ENCODE measurements around the gene CALHM4.

The CALHM4 gene

DNA sequence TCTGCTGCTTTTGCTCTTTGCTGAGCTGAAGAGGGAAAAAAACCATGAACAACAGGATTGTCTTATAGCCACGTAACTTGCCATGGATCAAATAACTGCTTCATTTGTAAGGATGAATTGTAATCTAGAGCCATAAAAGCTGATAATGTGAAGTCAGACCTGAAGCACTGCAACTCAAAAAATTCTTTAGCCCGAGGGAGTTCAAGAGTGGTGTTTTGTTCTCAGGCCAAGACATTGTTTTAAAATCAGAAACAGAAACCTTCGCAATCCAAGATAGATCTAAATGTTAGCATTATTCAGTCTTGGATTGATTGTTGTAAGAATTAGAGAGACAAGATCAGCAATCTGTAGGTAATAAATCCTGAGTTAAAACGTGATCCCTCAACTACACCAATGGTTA, 7.9 kb upstream of the CALHM4 start, which contains the start of gene TRAPPC3L:
Gene TRAPPC3L (minus strand): TSS at position 34 of the 400 bp plus-strand sequence. CDS start 170 bp downstream, outside the sequence.
- no peak for DNase-seq (ENCODE audit: extremely low spot score)
- POLR2A ChIA-PET = interaction anchor here (1.0 kb wide), 1 partner anchor 25 kb away, joined by 3 read pairs; no protein-coding TSS in a partner anchor
- CTCF ChIA-PET = no interaction called here
- TF ChIP-seq FOXA1 (IDR thresholded peaks at IDR 0.05) (no peak), SUZ12 (IDR thresholded peaks at IDR 0.05) (no peak), ELF4 (IDR thresholded peaks at IDR 0.05) (no peak), TARDBP (IDR thresholded peaks at IDR 0.05) (no peak), L3MBTL2 (conservative IDR thresholded peaks at IDR 0.05) (no peak)

DNA sequence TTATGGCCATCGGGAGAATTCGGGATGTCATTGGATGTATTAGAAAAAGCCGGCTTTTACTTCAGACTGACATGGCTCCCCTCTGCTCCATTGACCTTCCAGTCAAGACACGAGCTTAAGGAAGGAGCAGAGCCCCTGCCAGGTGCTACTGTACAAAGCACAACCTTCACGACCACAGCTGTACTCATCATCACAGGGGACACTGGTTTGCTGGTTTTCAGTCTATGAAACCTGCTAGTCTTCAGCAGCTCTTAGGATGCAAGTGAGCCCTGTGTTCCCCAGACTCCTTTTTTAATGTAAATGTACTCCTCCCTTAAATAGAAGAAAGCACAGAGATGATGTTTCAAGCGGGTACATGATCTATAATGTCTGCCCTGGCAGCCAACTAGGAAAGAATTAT, 6.2 kb upstream of the CALHM4 start:
- CTCF ChIA-PET = no interaction called here
- no peak for DNase-seq (ENCODE audit: extremely low spot score)
- TF ChIP-seq ELF4 (IDR thresholded peaks at IDR 0.05) (no peak), SP1 (IDR thresholded peaks at IDR 0.05) (no peak), FOXK2 (IDR thresholded peaks at IDR 0.05) (no peak), FOXM1 (IDR thresholded peaks at IDR 0.05; ENCODE audit: borderline replicate concordance) (no peak), FOXA1 (IDR thresholded peaks at IDR 0.05) (no peak)
- POLR2A ChIA-PET = no interaction called here

DNA sequence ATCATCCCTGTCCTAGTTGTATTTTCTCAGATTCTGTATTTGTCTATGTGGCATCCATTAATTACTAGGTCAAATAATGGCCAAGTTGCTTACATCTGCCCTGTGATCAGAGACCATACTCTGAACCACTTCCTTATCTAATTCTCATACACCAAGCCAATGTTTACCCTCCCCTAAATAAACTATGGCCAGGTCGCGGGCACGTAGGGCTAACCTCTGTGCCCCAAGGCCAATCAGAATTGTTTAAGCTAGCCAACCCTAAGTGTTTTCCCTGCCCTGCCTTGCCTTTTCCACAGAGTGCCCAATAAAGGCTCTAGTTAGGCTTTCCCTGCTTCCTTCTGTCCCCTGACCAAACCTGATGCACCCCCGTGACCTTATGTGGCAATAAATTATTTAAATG, 2.8 kb upstream of the CALHM4 start:
- POLR2A ChIA-PET = no interaction called here
- no peak for DNase-seq (ENCODE audit: extremely low spot score)
- CTCF ChIA-PET = no interaction called here
- TF ChIP-seq HDGF (IDR thresholded peaks at IDR 0.05; ENCODE audit: borderline replicate concordance) (no peak), L3MBTL2 (conservative IDR thresholded peaks at IDR 0.05) (no peak), ARNT (IDR thresholded peaks at IDR 0.05) (no peak), NFRKB (IDR thresholded peaks at IDR 0.05) (no peak), FOXA1 (IDR thresholded peaks at IDR 0.05) (no peak), ZNF384 (IDR thresholded peaks at IDR 0.05) (no peak), FOXK2 (IDR thresholded peaks at IDR 0.05) (no peak), SP1 (IDR thresholded peaks at IDR 0.05) (no peak), BHLHE40 (IDR thresholded peaks at IDR 0.05; ENCODE audit: borderline replicate concordance) (no peak), FOXM1 (IDR thresholded peaks at IDR 0.05; ENCODE audit: borderline replicate concordance) (no peak), CTBP1 (IDR thresholded peaks at IDR 0.05; ENCODE audit: borderline replicate concordance) (no peak), SUZ12 (IDR thresholded peaks at IDR 0.05) (no peak), TARDBP (IDR thresholded peaks at IDR 0.05) (no peak), LEF1 (IDR thresholded peaks at IDR 0.05; ENCODE audit: borderline replicate concordance) (no peak), ELF4 (IDR thresholded peaks at IDR 0.05) (no peak)
- TF ChIP-seq, protein P1, sequence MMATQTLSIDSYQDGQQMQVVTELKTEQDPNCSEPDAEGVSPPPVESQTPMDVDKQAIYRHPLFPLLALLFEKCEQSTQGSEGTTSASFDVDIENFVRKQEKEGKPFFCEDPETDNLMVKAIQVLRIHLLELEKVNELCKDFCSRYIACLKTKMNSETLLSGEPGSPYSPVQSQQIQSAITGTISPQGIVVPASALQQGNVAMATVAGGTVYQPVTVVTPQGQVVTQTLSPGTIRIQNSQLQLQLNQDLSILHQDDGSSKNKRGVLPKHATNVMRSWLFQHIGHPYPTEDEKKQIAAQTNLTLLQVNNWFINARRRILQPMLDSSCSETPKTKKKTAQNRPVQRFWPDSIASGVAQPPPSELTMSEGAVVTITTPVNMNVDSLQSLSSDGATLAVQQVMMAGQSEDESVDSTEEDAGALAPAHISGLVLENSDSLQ (IDR thresholded peaks at IDR 0.05) = no peak

DNA sequence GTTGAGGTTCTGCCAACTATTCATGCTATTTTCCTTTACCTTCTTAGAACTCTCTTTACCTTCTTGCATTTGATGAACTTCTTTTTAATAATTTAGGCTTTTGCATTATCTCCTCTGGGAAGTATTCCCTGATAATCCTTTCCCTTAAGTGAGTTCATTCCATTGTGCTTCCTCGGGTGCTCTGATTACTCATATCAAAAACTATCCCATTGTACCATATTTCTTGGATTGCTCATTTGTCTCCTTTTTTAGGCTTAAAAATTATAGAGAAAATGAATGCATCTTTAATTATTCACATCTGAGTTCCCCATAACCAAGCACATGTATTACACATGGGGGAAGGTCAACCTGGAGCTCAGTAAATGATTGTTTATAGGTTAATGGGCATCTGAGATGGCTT, 2.5 kb downstream of the CALHM4 start:
- TF ChIP-seq ELF4 (IDR thresholded peaks at IDR 0.05) (no peak), CTBP1 (IDR thresholded peaks at IDR 0.05; ENCODE audit: borderline replicate concordance) (no peak)
- DNase-seq (ENCODE audit: extremely low spot score) = no peak
- CTCF ChIA-PET = no interaction called here
- POLR2A ChIA-PET = interaction anchor here (1.4 kb wide), 1 partner anchor 303 kb away, joined by 3 read pairs; no protein-coding TSS in a partner anchor

DNA sequence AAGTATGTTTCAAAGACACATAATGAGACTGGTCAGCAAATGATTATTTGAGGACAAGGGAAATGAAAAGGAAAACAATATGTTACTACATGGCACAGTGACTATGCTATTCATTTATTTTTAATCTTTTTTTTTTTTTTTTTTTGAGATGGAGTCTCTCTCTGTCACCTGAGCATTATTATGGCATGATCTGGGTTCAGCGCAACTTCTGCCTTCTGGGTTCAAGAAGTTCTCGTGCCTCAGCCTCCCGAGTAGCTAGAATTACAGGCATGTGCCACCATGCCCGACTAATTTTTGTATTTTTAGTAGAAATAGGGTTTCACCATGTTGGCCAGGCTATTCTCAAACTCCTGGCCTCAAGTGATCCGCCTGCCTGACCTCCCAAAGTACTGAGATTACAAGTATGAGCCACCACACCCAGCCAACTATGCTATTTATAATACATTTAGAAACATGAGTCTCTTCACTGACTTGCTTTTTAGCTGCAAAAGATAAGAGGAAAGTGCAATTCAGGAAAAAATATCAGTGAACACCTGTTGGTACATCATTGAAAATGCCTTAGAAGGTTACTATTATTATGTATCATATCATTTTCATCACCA, 3.4 kb downstream of the CALHM4 start:
- CTCF ChIA-PET = interaction anchor here (1.4 kb wide), 1 partner anchor 288 kb away, joined by 5 read pairs; no protein-coding TSS in a partner anchor
- no peak for TF ChIP-seq HDGF (IDR thresholded peaks at IDR 0.05; ENCODE audit: borderline replicate concordance)
- TF ChIP-seq ELF4 (IDR thresholded peaks at IDR 0.05) = no peak
- TF ChIP-seq L3MBTL2 (conservative IDR thresholded peaks at IDR 0.05) = no peak
- no peak for TF ChIP-seq FOXA1 (IDR thresholded peaks at IDR 0.05)
- no peak for TF ChIP-seq ARNT (IDR thresholded peaks at IDR 0.05)
- no peak for TF ChIP-seq CTBP1 (IDR thresholded peaks at IDR 0.05; ENCODE audit: borderline replicate concordance)
- no peak for TF ChIP-seq BHLHE40 (IDR thresholded peaks at IDR 0.05; ENCODE audit: borderline replicate concordance)
- no peak for TF ChIP-seq LEF1 (IDR thresholded peaks at IDR 0.05; ENCODE audit: borderline replicate concordance)

DNA sequence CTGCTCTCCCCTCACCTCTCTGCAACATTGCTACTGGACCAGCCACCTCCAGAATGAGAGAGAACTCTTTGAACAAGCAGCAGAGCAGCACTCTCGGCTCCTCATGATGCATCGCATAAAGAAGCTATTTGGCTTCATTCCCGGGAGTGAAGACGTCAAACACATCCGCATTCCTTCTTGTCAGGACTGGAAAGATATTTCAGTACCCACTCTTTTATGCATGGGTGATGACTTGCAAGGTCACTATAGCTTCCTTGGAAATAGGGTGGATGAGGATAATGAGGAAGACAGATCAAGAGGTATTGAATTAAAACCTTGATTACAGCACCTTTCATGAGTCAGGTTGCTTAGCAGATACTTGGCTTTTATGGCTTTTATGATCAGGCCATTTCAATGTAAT, 4.3 kb downstream of the CALHM4 start:
- DNase-seq (ENCODE audit: extremely low spot score) = no peak
- TF ChIP-seq TARDBP (IDR thresholded peaks at IDR 0.05) = no peak
- no peak for TF ChIP-seq NFRKB (IDR thresholded peaks at IDR 0.05)
- no peak for TF ChIP-seq HDGF (IDR thresholded peaks at IDR 0.05; ENCODE audit: borderline replicate concordance)
- no peak for TF ChIP-seq L3MBTL2 (conservative IDR thresholded peaks at IDR 0.05)
- no peak for TF ChIP-seq SP1 (IDR thresholded peaks at IDR 0.05)
- TF ChIP-seq ELF4 (IDR thresholded peaks at IDR 0.05) = no peak
- no peak for TF ChIP-seq CTBP1 (IDR thresholded peaks at IDR 0.05; ENCODE audit: borderline replicate concordance)
- ChIA-PET CTCF (interaction anchor here (0.5 to 1.4 kb wide), 2 partner anchors 12 to 289 kb away, joined by 5 to 6 read pairs; no protein-coding TSS in a partner anchor), POLR2A (no interaction called here)

More for the DNA sequence above, 3.4 kb downstream of the CALHM4 start:
- DNase-seq (ENCODE audit: extremely low spot score) = no peak
- POLR2A ChIA-PET = no interaction called here

DNA sequence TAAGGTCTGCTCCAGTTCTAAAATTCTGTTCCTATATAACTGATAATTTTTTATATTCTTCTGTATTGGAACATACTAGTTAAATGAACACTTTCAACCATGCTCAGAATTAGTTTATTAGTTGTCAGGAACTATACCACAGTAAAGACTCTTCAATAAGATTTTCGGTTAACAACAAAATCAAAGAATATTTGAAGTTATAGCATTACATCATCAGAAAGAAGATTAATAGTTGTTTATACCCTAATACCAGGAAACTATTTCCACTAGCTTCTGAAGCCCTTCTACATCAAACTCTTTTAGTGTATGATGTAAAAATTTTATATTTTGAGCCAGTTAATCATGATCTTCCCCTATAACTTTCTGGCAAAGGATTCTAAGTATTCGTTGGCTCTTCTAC, 6.6 kb downstream of the CALHM4 start:
- DNase-seq (ENCODE audit: extremely low spot score) = no peak

More for the DNA sequence above, 6.6 kb downstream of the CALHM4 start:
- CTCF ChIA-PET = interaction anchor here (1.0 to 1.7 kb wide), 11 partner anchors 10 to 343 kb away, joined by 3 to 17 read pairs (median 6); partner anchors contain the start of genes CALHM5, RWDD1 and TSPYL4
- no peak for TF ChIP-seq FOXA1 (IDR thresholded peaks at IDR 0.05)
- no peak for TF ChIP-seq SUZ12 (IDR thresholded peaks at IDR 0.05)
- no peak for TF ChIP-seq BHLHE40 (IDR thresholded peaks at IDR 0.05; ENCODE audit: borderline replicate concordance)
- no peak for TF ChIP-seq CTBP1 (IDR thresholded peaks at IDR 0.05; ENCODE audit: borderline replicate concordance)
- no peak for TF ChIP-seq NFRKB (IDR thresholded peaks at IDR 0.05)
- no peak for TF ChIP-seq ELF4 (IDR thresholded peaks at IDR 0.05)
- TF ChIP-seq LEF1 (IDR thresholded peaks at IDR 0.05; ENCODE audit: borderline replicate concordance) = no peak
- TF ChIP-seq HDGF (IDR thresholded peaks at IDR 0.05; ENCODE audit: borderline replicate concordance) = no peak
- TF ChIP-seq ZNF384 (IDR thresholded peaks at IDR 0.05) = no peak
- POLR2A ChIA-PET = no interaction called here

Data from HEK293T (cell line).